Astrocyte of the spinal cord (primary cell): ENCODE results near the gene XPNPEP3.
"Not testable (repeated sequence)": the region's sequence is repeated elsewhere in the genome, so short reads cannot be mapped to it uniquely, and the experiment has no call there.

Experiments used
- DNase-seq: peaks from one replicate; pipeline ENCODE4 v3.0.0; 2011; ENCODE audit warnings: low read depth, low spot score
- H3K4me3 ChIP-seq: 2 replicates; pipeline ENCODE4 v1.5.1; 2011; ENCODE audit warnings: low read depth, mild to moderate bottlenecking, low read length, moderate library complexity
- CTCF ChIP-seq: IDR thresholded peaks from 2 replicates; pipeline ENCODE4 v1.5.1; 2012; ENCODE audit warnings: low read depth, mild to moderate bottlenecking, low read length, inconsistent platforms
- in situ Hi-C: cut with HindIII; loops from 2 replicates; pipeline ENCODE4 v1.10.0; 2017; ENCODE audit warnings: low sequenced_read_pairs

The XPNPEP3 gene

GRCh38 chr22:40857309-40857855, 434 bp downstream of the XPNPEP3 start:
- in situ Hi-C loops: no loop called here
- peak overlapping the region; percentile 97 for H3K4me3 ChIP-seq
- DNase-seq: no peak
- TF ChIP-seq CTCF: no peak

- in situ Hi-C loops: no loop called here
- TF ChIP-seq CTCF: no peak
- no peak within 1 kb of the TSS for H3K4me3 ChIP-seq
- DNase-seq: no peak
Observed at GRCh38 chr22:40862013-40862412, 5.1 kb downstream of the XPNPEP3 start, which contains the start of gene DNAJB7. Gene DNAJB7, minus strand, starts transcription at chr22:40862113. Its CDS starts 119 bp downstream, at chr22:40861994.

- in situ Hi-C loops: no loop called here
- no peak for DNase-seq
- TF ChIP-seq CTCF: no peak
- no peak overlapping the region for H3K4me3 ChIP-seq
Observed at GRCh38 chr22:40862537-40862936, 5.6 kb downstream of the XPNPEP3 start.

- no peak for DNase-seq
- in situ Hi-C loops: no loop called here
- H3K4me3 ChIP-seq: no peak overlapping the region
- no peak for TF ChIP-seq CTCF
Observed at GRCh38 chr22:40867109-40867508, 10.2 kb downstream of the XPNPEP3 start.

GRCh38 chr22:40868379-40868778, 11.4 kb downstream of the XPNPEP3 start:
- DNase-seq, H3K4me3 ChIP-seq, in situ Hi-C loops: not testable (repeated sequence)

- H3K4me3 ChIP-seq: no peak overlapping the region
- TF ChIP-seq CTCF: no peak
- no peak for DNase-seq
- in situ Hi-C loops: no loop called here
Observed at GRCh38 chr22:40874016-40874415, 17.1 kb downstream of the XPNPEP3 start.

GRCh38 chr22:40875111-40875510, 18.2 kb downstream of the XPNPEP3 start:
- DNase-seq: no peak
- in situ Hi-C loops: no loop called here
- no peak for TF ChIP-seq CTCF
- H3K4me3 ChIP-seq: no peak overlapping the region
